Measurements from ENCODE around the gene RBBP8.

RBBP8 gene

GRCh38 chr18:22932885-22933205 lies 283 bp upstream of the RBBP8 start:
- peak; percentile 71 for ATAC-seq
- TF ChIP-seq POU6F1 (CRISPR knock-in tag; IDR thresholded peaks at IDR 0.05; ENCODE audit: borderline replicate concordance, low read depth) (no peak), ZNF565 (CRISPR knock-in tag; conservative IDR thresholded peaks at IDR 0.05; ENCODE audit: low read depth) (no peak), ISL1 (CRISPR knock-in tag; IDR thresholded peaks at IDR 0.05) (no peak)

- ATAC-seq: peak; percentile 31; the same call in 2 of the 3 replicates
- TF ChIP-seq ARNTL (CRISPR knock-in tag; IDR thresholded peaks at IDR 0.05; ENCODE audit: borderline replicate concordance, low read depth): no peak
- 0 out of 2 replicates have a peak, but pooled peaks have one; percentile 47 for TF ChIP-seq SNAI2 (CRISPR knock-in tag; IDR thresholded peaks at IDR 0.05)
These were observed 867 bp downstream of the RBBP8 start for GRCh38 chr18:22933966-22934423.

- TF ChIP-seq ZNF565 (CRISPR knock-in tag; conservative IDR thresholded peaks at IDR 0.05; ENCODE audit: low read depth) (no peak), ISL1 (CRISPR knock-in tag; IDR thresholded peaks at IDR 0.05) (no peak), ARNTL (CRISPR knock-in tag; IDR thresholded peaks at IDR 0.05; ENCODE audit: borderline replicate concordance, low read depth) (no peak), OSR1 (CRISPR knock-in tag; IDR thresholded peaks at IDR 0.05) (no peak), TOX (CRISPR knock-in tag; IDR thresholded peaks at IDR 0.05; ENCODE audit: borderline replicate concordance) (no peak), RARB (CRISPR knock-in tag; IDR thresholded peaks at IDR 0.05) (no peak), SNAI2 (CRISPR knock-in tag; IDR thresholded peaks at IDR 0.05) (no peak), ZNF70 (CRISPR knock-in tag; IDR thresholded peaks at IDR 0.05) (no peak), ZC3H10 (CRISPR knock-in tag; IDR thresholded peaks at IDR 0.05) (no peak), GLIS3 (CRISPR knock-in tag; IDR thresholded peaks at IDR 0.05) (no peak)
- TF ChIP-seq, protein P1, sequence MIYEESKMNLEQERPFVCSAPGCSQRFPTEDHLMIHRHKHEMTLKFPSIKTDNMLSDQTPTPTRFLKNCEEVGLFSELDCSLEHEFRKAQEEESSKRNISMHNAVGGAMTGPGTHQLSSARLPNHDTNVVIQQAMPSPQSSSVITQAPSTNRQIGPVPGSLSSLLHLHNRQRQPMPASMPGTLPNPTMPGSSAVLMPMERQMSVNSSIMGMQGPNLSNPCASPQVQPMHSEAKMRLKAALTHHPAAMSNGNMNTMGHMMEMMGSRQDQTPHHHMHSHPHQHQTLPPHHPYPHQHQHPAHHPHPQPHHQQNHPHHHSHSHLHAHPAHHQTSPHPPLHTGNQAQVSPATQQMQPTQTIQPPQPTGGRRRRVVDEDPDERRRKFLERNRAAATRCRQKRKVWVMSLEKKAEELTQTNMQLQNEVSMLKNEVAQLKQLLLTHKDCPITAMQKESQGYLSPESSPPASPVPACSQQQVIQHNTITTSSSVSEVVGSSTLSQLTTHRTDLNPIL (CRISPR knock-in tag; IDR thresholded peaks at IDR 0.05; ENCODE audit: low read depth): no peak
- ATAC-seq: no peak
These were observed 1.7 kb downstream of the RBBP8 start for GRCh38 chr18:22934789-22935188.

DNA sequence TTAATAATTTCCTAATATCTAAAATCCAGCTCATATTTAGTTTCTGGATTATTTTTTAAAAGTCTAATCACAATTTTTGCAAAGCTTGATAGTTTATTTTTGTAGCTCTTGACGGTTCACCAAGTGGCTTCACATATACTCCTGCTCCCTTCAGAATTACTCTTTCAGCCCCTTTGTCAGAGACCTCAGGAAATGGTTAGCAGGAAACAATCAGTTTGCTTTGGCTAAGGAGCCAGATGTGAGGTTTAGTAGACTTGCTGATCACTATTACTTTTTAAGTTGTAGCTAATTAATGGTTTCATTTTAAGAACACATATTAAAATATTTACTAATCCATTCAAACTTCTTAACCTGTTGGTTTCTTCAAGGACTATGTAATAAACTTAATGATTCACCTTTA lies 2.3 kb downstream of the RBBP8 start:
- ATAC-seq: no peak
- TF ChIP-seq TSHZ2 (CRISPR knock-in tag; IDR thresholded peaks at IDR 0.05) (no peak), BACH2 (CRISPR knock-in tag; IDR thresholded peaks at IDR 0.05; ENCODE audit: borderline replicate concordance) (no peak), POU6F1 (CRISPR knock-in tag; IDR thresholded peaks at IDR 0.05; ENCODE audit: borderline replicate concordance, low read depth) (no peak), TCF4 (CRISPR knock-in tag; IDR thresholded peaks at IDR 0.05; ENCODE audit: borderline replicate concordance) (no peak), OSR1 (CRISPR knock-in tag; IDR thresholded peaks at IDR 0.05) (no peak), ZNF70 (CRISPR knock-in tag; IDR thresholded peaks at IDR 0.05) (no peak), TOX (CRISPR knock-in tag; IDR thresholded peaks at IDR 0.05; ENCODE audit: borderline replicate concordance) (no peak), CSRNP3 (CRISPR knock-in tag; IDR thresholded peaks at IDR 0.05) (no peak), GLIS3 (CRISPR knock-in tag; IDR thresholded peaks at IDR 0.05) (no peak)
- TF ChIP-seq, protein P1 (CRISPR knock-in tag; IDR thresholded peaks at IDR 0.05; ENCODE audit: low read depth): no peak
- TF ChIP-seq, protein P2, sequence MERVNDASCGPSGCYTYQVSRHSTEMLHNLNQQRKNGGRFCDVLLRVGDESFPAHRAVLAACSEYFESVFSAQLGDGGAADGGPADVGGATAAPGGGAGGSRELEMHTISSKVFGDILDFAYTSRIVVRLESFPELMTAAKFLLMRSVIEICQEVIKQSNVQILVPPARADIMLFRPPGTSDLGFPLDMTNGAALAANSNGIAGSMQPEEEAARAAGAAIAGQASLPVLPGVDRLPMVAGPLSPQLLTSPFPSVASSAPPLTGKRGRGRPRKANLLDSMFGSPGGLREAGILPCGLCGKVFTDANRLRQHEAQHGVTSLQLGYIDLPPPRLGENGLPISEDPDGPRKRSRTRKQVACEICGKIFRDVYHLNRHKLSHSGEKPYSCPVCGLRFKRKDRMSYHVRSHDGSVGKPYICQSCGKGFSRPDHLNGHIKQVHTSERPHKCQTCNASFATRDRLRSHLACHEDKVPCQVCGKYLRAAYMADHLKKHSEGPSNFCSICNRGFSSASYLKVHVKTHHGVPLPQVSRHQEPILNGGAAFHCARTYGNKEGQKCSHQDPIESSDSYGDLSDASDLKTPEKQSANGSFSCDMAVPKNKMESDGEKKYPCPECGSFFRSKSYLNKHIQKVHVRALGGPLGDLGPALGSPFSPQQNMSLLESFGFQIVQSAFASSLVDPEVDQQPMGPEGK (CRISPR knock-in tag; IDR thresholded peaks at IDR 0.05; ENCODE audit: borderline replicate concordance): no peak

Measured in SK-N-SH treated with all-trans-retinoic acid at 6 μM for 48 hours (cell line).